WTC11 (cell line): ENCODE data around the gene TLR10. TPM values are rescaled to one million over a fixed set of nuclear protein-coding genes. Genes with fewer than 3 reads are reported as not detected.

Experiments
- ATAC-seq: fragments of 200-7000 bp; cut with Tn5 transposase; 2 replicates; pipeline ENCODE4 v1.10.0; 2021; ENCODE audit warnings: mild to moderate bottlenecking, moderate library complexity
- CTCF ChIA-PET: fragments of 300-600 bp; sonication (Branson Sonifier 250); formaldehyde crosslinking; loops from one replicate; lab custom pipeline; 2021; ENCODE audit warnings: antibody characterized with exemption; lab: Charles Lee
- POLR2A ChIA-PET: fragments of 350-600 bp; sonication (Branson Sonifier 250); formaldehyde crosslinking; loops from one replicate; lab custom pipeline; 2021; ENCODE audit warnings: antibody characterized with exemption; lab: Charles Lee
- DNase-seq: peaks from one replicate; pipeline ENCODE4 v3.0.0; 2021; ENCODE audit warnings: low spot score
- H3K27ac Mint-ChIP-seq: 2 replicates; pipeline ENCODE4 v1.8.0; 2021; ENCODE audit warnings: mixed read lengths
- H3K27me3 Mint-ChIP-seq: 2 replicates; pipeline ENCODE4 v1.8.0; 2021; ENCODE audit warnings: low read depth, mild to moderate bottlenecking, moderate library complexity, mixed read lengths
- H3K36me3 Mint-ChIP-seq: 2 replicates; pipeline ENCODE4 v1.8.0; 2021; ENCODE audit warnings: mixed read lengths
- H3K4me1 Mint-ChIP-seq: 2 replicates; pipeline ENCODE4 v1.8.0; 2022; ENCODE audit warnings: mixed read lengths
- H3K4me3 Mint-ChIP-seq: 2 replicates; pipeline ENCODE4 v1.8.0; 2021; ENCODE audit warnings: mild to moderate bottlenecking, moderate library complexity, mixed read lengths
- H3K9me3 Mint-ChIP-seq: 2 replicates; pipeline ENCODE4 v1.8.0; 2021; ENCODE audit warnings: mixed read lengths
- ATF1 ChIP-seq: sonication (generic); formaldehyde crosslinking; IDR thresholded peaks from 2 replicates; pipeline ENCODE4 v1.8.1; 2023; ENCODE audit warnings: mild to moderate bottlenecking, moderate library complexity, missing genetic modification reagents
- ESRRA ChIP-seq: sonication (generic); formaldehyde crosslinking; IDR thresholded peaks from 2 replicates; pipeline ENCODE4 v1.8.1; 2022; ENCODE audit warnings: mild to moderate bottlenecking, missing genetic modification reagents, borderline replicate concordance
- FOXK1 ChIP-seq: sonication (generic); formaldehyde crosslinking; IDR thresholded peaks from 2 replicates; pipeline ENCODE4 v1.8.0; 2022; ENCODE audit warnings: mild to moderate bottlenecking, moderate library complexity, missing genetic modification reagents
- GRHL2 ChIP-seq: fragments of 250-450 bp; sonication (Bioruptor Pico); IDR thresholded peaks from 2 replicates; pipeline ENCODE4 v1.8.0; 2022; ENCODE audit warnings: mild to moderate bottlenecking, moderate library complexity; ENCODE audit not compliant: insufficient replicate concordance, severe bottlenecking
- NFATC4 ChIP-seq: fragments of 250-450 bp; sonication (Bioruptor Pico); IDR thresholded peaks from 2 replicates; pipeline ENCODE4 v1.9.0; 2021; ENCODE audit warnings: mild to moderate bottlenecking
- OVOL2 ChIP-seq: fragments of 250-450 bp; sonication (Bioruptor Pico); IDR thresholded peaks from 2 replicates; pipeline ENCODE4 v1.9.0; 2021; ENCODE audit warnings: mild to moderate bottlenecking, borderline replicate concordance
- TCF7 ChIP-seq: sonication (generic); formaldehyde crosslinking; IDR thresholded peaks from 2 replicates; pipeline ENCODE4 v1.8.0; 2022; ENCODE audit warnings: mild to moderate bottlenecking, low read depth, missing genetic modification reagents, moderate library complexity
- ZNF138 ChIP-seq: sonication (generic); formaldehyde crosslinking; conservative IDR thresholded peaks from 2 replicates; pipeline ENCODE4 v1.8.1; 2022; ENCODE audit warnings: mild to moderate bottlenecking, moderate library complexity, missing genetic modification reagents
- ZNF317 ChIP-seq: sonication (generic); formaldehyde crosslinking; IDR thresholded peaks from 2 replicates; pipeline ENCODE4 v1.8.1; 2023; ENCODE audit warnings: low read depth, mild to moderate bottlenecking, moderate library complexity, missing genetic modification reagents, borderline replicate concordance
- ZNF396 ChIP-seq: fragments of 250-450 bp; sonication (Bioruptor Pico); IDR thresholded peaks from 2 replicates; pipeline ENCODE4 v1.8.0; 2021; ENCODE audit warnings: mild to moderate bottlenecking, moderate library complexity, borderline replicate concordance
- total RNA-seq: library from RNA; stranded (reverse); gene quantifications from 3 replicates; pipeline ENCODE4 v1.2.3, GENCODE V29; 2021
- TF ChIP-seq, protein P1 (sequence below): sonication (generic); formaldehyde crosslinking; IDR thresholded peaks from 2 replicates; pipeline ENCODE4 v1.8.1; 2022; ENCODE audit warnings: missing genetic modification reagents, borderline replicate concordance
- TF ChIP-seq, protein P2 (sequence below): sonication (generic); formaldehyde crosslinking; conservative IDR thresholded peaks from 2 replicates; pipeline ENCODE4 v1.8.1; 2023; ENCODE audit warnings: mild to moderate bottlenecking, low read depth, missing genetic modification reagents, moderate library complexity
- TF ChIP-seq, protein P3 (sequence below): sonication (generic); formaldehyde crosslinking; IDR thresholded peaks from 2 replicates; pipeline ENCODE4 v1.8.1; 2023; ENCODE audit warnings: mild to moderate bottlenecking, missing genetic modification reagents
- TF ChIP-seq, protein P4 (sequence below): fragments of 250-450 bp; sonication (Bioruptor Pico); IDR thresholded peaks from 2 replicates; pipeline ENCODE4 v1.8.0; 2021; ENCODE audit warnings: mild to moderate bottlenecking
- TF ChIP-seq, protein P5 (sequence below): sonication (generic); formaldehyde crosslinking; IDR thresholded peaks from 2 replicates; pipeline ENCODE4 v1.8.0; 2022; ENCODE audit warnings: missing genetic modification reagents
- TF ChIP-seq, protein P6 (sequence below): sonication (generic); formaldehyde crosslinking; IDR thresholded peaks from 2 replicates; pipeline ENCODE4 v1.8.0; 2022; ENCODE audit warnings: mild to moderate bottlenecking, missing genetic modification reagents

Gene TLR10
- total RNA-seq, 1 experiment from 2014 or later = not detected

DNA sequence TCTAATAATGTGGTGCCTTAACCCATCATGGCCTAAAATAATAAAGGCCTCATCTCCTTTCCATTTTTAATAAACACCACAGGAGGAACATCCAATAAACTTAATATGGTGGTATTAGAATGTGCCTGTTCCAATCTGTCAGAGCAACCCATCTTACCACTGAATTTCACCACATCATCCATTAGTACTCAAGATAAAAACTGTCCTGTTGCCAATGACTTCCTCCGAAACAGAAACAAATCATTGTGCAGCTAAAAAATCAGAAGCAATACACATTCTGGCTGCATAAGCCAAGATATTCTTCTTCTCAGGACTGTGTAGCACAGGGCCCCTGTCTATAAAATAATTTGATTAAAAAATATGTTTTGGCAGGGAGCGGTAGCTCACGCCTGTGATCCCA is 18.5 kb downstream of the TLR10 start:
- DNase-seq (no peak), ATAC-seq (no peak)
- Mint-ChIP-seq H3K4me1 (peaks cover 9% of the 10 kb centered on the region; the same call in 1 of the 2 replicates), H3K27me3 (no peaks in the 10 kb centered on the region; the same call in 1 of the 2 replicates), H3K27ac (no peak overlapping the region), H3K36me3 (no peaks in the 10 kb centered on the region), H3K4me3 (no peak overlapping the region), H3K9me3 (peaks cover 13% of the 10 kb centered on the region)
- ChIA-PET CTCF (interaction anchor here (1.5 to 1.7 kb wide), 2 partner anchors 18 to 96 kb away, joined by 4 read pairs; partner anchors contain the start of gene TLR10), POLR2A (no interaction called here)
- no peak for TF ChIP-seq GRHL2 (CRISPR knock-in tag)
- TF ChIP-seq, protein P1, sequence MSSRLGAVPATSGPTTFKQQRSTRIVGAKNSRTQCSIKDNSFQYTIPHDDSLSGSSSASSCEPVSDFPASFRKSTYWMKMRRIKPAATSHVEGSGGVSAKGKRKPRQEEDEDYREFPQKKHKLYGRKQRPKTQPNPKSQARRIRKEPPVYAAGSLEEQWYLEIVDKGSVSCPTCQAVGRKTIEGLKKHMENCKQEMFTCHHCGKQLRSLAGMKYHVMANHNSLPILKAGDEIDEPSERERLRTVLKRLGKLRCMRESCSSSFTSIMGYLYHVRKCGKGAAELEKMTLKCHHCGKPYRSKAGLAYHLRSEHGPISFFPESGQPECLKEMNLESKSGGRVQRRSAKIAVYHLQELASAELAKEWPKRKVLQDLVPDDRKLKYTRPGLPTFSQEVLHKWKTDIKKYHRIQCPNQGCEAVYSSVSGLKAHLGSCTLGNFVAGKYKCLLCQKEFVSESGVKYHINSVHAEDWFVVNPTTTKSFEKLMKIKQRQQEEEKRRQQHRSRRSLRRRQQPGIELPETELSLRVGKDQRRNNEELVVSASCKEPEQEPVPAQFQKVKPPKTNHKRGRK (CRISPR knock-in tag) = no peak
- TF ChIP-seq ZNF317 (CRISPR knock-in tag) = no peak
- no peak for TF ChIP-seq ZNF138 (CRISPR knock-in tag)
- TF ChIP-seq, protein P2, sequence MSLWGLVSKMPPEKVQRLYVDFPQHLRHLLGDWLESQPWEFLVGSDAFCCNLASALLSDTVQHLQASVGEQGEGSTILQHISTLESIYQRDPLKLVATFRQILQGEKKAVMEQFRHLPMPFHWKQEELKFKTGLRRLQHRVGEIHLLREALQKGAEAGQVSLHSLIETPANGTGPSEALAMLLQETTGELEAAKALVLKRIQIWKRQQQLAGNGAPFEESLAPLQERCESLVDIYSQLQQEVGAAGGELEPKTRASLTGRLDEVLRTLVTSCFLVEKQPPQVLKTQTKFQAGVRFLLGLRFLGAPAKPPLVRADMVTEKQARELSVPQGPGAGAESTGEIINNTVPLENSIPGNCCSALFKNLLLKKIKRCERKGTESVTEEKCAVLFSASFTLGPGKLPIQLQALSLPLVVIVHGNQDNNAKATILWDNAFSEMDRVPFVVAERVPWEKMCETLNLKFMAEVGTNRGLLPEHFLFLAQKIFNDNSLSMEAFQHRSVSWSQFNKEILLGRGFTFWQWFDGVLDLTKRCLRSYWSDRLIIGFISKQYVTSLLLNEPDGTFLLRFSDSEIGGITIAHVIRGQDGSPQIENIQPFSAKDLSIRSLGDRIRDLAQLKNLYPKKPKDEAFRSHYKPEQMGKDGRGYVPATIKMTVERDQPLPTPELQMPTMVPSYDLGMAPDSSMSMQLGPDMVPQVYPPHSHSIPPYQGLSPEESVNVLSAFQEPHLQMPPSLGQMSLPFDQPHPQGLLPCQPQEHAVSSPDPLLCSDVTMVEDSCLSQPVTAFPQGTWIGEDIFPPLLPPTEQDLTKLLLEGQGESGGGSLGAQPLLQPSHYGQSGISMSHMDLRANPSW (CRISPR knock-in tag) = no peak
- TF ChIP-seq ZNF396 (CRISPR knock-in tag) = no peak
- TF ChIP-seq, protein P3, sequence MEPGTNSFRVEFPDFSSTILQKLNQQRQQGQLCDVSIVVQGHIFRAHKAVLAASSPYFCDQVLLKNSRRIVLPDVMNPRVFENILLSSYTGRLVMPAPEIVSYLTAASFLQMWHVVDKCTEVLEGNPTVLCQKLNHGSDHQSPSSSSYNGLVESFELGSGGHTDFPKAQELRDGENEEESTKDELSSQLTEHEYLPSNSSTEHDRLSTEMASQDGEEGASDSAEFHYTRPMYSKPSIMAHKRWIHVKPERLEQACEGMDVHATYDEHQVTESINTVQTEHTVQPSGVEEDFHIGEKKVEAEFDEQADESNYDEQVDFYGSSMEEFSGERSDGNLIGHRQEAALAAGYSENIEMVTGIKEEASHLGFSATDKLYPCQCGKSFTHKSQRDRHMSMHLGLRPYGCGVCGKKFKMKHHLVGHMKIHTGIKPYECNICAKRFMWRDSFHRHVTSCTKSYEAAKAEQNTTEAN (CRISPR knock-in tag) = no peak
- TF ChIP-seq, protein P4, sequence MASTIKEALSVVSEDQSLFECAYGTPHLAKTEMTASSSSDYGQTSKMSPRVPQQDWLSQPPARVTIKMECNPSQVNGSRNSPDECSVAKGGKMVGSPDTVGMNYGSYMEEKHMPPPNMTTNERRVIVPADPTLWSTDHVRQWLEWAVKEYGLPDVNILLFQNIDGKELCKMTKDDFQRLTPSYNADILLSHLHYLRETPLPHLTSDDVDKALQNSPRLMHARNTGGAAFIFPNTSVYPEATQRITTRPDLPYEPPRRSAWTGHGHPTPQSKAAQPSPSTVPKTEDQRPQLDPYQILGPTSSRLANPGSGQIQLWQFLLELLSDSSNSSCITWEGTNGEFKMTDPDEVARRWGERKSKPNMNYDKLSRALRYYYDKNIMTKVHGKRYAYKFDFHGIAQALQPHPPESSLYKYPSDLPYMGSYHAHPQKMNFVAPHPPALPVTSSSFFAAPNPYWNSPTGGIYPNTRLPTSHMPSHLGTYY (CRISPR knock-in tag) = no peak
- no peak for TF ChIP-seq ESRRA
- no peak for TF ChIP-seq ATF1

DNA sequence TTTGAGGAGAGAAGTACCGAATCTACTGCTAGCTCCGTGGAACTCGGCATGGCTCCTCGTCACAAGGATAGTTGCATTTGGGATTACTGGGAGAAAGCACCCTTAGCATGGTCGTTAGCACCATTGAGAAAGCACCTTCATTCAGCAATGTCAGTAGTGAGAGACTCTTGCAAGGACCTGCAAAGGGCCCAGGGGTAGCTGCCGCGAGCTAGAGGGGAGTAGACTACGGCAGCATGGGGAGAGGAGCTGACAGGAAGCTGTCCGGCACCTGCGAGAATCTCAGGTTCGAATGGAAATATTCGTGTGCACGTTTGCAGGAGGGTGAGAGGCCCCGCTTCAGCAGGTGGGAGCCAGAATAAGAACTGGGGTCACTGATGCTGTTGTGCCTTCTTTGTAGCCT is 20.2 kb downstream of the TLR10 start:
- Mint-ChIP-seq H3K4me3 (no peak overlapping the region), H3K27me3 (no peaks in the 10 kb centered on the region; the same call in 1 of the 2 replicates), H3K9me3 (peaks cover 11% of the 10 kb centered on the region), H3K4me1 (peaks cover 9% of the 10 kb centered on the region; the same call in 1 of the 2 replicates), H3K27ac (no peak overlapping the region), H3K36me3 (no peaks in the 10 kb centered on the region)
- no peak for DNase-seq
- no peak for TF ChIP-seq OVOL2
- no peak for TF ChIP-seq FOXK1 (CRISPR knock-in tag)
- TF ChIP-seq ZNF138 (CRISPR knock-in tag) = no peak
- no peak for TF ChIP-seq NFATC4
- TF ChIP-seq, protein P5, sequence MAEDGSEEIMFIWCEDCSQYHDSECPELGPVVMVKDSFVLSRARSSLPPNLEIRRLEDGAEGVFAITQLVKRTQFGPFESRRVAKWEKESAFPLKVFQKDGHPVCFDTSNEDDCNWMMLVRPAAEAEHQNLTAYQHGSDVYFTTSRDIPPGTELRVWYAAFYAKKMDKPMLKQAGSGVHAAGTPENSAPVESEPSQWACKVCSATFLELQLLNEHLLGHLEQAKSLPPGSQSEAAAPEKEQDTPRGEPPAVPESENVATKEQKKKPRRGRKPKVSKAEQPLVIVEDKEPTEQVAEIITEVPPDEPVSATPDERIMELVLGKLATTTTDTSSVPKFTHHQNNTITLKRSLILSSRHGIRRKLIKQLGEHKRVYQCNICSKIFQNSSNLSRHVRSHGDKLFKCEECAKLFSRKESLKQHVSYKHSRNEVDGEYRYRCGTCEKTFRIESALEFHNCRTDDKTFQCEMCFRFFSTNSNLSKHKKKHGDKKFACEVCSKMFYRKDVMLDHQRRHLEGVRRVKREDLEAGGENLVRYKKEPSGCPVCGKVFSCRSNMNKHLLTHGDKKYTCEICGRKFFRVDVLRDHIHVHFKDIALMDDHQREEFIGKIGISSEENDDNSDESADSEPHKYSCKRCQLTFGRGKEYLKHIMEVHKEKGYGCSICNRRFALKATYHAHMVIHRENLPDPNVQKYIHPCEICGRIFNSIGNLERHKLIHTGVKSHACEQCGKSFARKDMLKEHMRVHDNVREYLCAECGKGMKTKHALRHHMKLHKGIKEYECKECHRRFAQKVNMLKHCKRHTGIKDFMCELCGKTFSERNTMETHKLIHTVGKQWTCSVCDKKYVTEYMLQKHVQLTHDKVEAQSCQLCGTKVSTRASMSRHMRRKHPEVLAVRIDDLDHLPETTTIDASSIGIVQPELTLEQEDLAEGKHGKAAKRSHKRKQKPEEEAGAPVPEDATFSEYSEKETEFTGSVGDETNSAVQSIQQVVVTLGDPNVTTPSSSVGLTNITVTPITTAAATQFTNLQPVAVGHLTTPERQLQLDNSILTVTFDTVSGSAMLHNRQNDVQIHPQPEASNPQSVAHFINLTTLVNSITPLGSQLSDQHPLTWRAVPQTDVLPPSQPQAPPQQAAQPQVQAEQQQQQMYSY (CRISPR knock-in tag) = no peak
- TF ChIP-seq, protein P6, sequence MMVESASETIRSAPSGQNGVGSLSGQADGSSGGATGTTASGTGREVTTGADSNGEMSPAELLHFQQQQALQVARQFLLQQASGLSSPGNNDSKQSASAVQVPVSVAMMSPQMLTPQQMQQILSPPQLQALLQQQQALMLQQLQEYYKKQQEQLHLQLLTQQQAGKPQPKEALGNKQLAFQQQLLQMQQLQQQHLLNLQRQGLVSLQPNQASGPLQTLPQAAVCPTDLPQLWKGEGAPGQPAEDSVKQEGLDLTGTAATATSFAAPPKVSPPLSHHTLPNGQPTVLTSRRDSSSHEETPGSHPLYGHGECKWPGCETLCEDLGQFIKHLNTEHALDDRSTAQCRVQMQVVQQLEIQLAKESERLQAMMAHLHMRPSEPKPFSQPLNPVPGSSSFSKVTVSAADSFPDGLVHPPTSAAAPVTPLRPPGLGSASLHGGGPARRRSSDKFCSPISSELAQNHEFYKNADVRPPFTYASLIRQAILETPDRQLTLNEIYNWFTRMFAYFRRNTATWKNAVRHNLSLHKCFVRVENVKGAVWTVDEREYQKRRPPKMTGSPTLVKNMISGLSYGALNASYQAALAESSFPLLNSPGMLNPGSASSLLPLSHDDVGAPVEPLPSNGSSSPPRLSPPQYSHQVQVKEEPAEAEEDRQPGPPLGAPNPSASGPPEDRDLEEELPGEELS (CRISPR knock-in tag) = no peak
- TF ChIP-seq TCF7 (CRISPR knock-in tag) = no peak
- no peak for ATAC-seq
- CTCF ChIA-PET = no interaction called here
- POLR2A ChIA-PET = no interaction called here
